Ovary (tissue), 3 donors: ENCODE data around the gene JAGN1.

Source experiments
- CTCF ChIP-seq, 3 donors: fragments of 450-650 bp in 2 of 3; fragments of 200-600 bp in 1 of 3; IDR thresholded peaks; one replicate each; pipeline versions ENCODE4 v1.5.1 to v1.8.0; 2016 to 2022; ENCODE audit warnings: antibody characterized with exemption in 3 of 3, mild to moderate bottlenecking in 1 of 3
- POLR2A ChIP-seq: fragments of 450-650 bp; IDR thresholded peaks from one replicate; pipeline ENCODE4 v1.6.1; 2017; ENCODE audit warnings: antibody characterized with exemption, mild to moderate bottlenecking, moderate library complexity
- donor health status: DM: no; HTN: no; CAD: no.

DNA sequence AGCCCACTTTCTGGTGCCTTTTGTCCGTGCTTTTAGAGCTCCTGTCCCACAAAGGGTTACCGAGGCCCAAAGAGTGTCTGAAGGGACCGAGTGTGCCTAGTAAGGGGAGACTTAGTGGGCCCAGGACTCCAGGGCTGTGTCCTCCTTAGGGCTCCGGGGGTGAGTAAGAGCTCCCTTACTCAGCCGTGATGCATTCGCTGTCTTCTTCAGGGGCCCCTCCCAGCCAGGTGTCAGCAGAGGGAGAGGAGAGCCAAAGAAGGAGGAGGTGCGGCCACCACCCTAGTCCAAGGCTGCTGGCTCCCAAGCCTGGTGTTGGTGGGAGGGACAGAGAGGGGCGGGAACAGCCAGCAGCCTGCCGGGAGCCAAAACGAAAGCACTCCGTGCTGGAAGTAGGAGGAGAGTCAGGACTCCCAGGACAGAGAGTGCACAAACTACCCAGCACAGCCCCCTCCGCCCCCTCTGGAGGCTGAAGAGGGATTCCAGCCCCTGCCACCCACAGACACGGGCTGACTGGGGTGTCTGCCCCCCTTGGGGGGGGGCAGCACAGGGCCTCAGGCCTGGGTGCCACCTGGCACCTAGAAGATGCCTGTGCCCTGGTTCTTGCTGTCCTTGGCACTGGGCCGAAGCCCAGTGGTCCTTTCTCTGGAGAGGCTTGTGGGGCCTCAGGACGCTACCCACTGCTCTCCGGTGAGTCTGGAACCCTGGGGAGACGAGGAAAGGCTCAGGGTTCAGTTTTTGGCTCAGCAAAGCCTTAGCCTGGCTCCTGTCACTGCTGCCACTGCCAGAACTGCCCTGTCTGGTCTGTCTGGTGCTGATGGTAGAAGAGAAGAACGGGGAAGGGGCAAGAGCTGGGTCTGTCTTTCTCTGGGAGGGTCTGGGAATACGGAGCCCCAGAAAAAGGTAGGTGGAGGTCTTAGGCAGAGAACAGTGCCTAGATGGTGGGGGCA is 26.6 kb downstream of the JAGN1 start, which contains the start of gene IL17RC:
- peak in 1 of 3 donors; percentile 12 for TF ChIP-seq CTCF (IDR thresholded peaks at IDR 0.05)
- peak; percentile 66 for TF ChIP-seq POLR2A
